HEK293 (cell line): ENCODE measurements around the gene PRR18.

Experiments
- CTCF ChIA-PET: fragments of 350-600 bp; formaldehyde crosslinking; extraction: SDS; loops from one replicate; lab custom pipeline; 2021; ENCODE audit warnings: antibody characterized with exemption; lab: Yijun Ruan, JAX
- POLR2A ChIA-PET: fragments of 300-600 bp; formaldehyde crosslinking; extraction: SDS; loops from one replicate; lab custom pipeline; 2020; ENCODE audit warnings: antibody characterized with exemption, inconsistent platforms; lab: Yijun Ruan, JAX
- H3K27ac ChIP-seq: fragments of 200-500 bp; sonication (Bioruptor generic); 2 replicates; pipeline ENCODE4 v1.5.1; 2014; ENCODE audit warnings: low read depth, low read length, control low read depth, inconsistent platforms; ENCODE audit errors: extremely low read depth
- H3K36me3 ChIP-seq, 2 experiments: fragments of 200-500 bp in 1 of 2; sonication (Bioruptor generic) in 1 of 2; 1 replicate in 1 of 2; 2 replicates in 1 of 2; pipeline ENCODE4 v1.5.1; 2014 to 2017; ENCODE audit warnings: inconsistent platforms in 2 of 2, low read length in 2 of 2; ENCODE audit not compliant: control insufficient read depth in 2 of 2, insufficient read depth in 1 of 2
- H3K4me1 ChIP-seq: fragments of 200-500 bp; sonication (Bioruptor generic); 2 replicates; pipeline ENCODE4 v1.5.1; 2014; ENCODE audit warnings: mild to moderate bottlenecking, low read length, inconsistent platforms; ENCODE audit not compliant: control insufficient read depth, insufficient read depth
- H3K4me3 ChIP-seq: 2 replicates; pipeline ENCODE4 v1.5.1; 2011; ENCODE audit warnings: low read depth, mild to moderate bottlenecking, control low read depth, low read length, moderate library complexity
- H3K9me3 ChIP-seq: fragments of 200-500 bp; sonication (Bioruptor generic); 2 replicates; pipeline ENCODE4 v1.5.1; 2014; ENCODE audit warnings: low read depth, low read length, inconsistent platforms; ENCODE audit not compliant: control insufficient read depth, insufficient read depth
- BCL11A ChIP-seq: fragments of 450-650 bp; formaldehyde crosslinking; IDR thresholded peaks from 2 replicates; pipeline ENCODE4 v1.5.1; 2016; ENCODE audit warnings: low read depth, missing biosample characterization, missing genetic modification characterization
- KLF8 ChIP-seq: fragments of 450-650 bp; formaldehyde crosslinking; IDR thresholded peaks from 2 replicates; pipeline ENCODE4 v1.5.1; 2016; ENCODE audit warnings: missing biosample characterization, missing genetic modification characterization
- SCRT1 ChIP-seq: fragments of 450-650 bp; formaldehyde crosslinking; IDR thresholded peaks from 2 replicates; pipeline ENCODE4 v1.5.1; 2016; ENCODE audit warnings: missing biosample characterization, missing genetic modification characterization, borderline replicate concordance
- SCRT2 ChIP-seq: fragments of 450-650 bp; formaldehyde crosslinking; IDR thresholded peaks from 2 replicates; pipeline ENCODE4 v1.5.1; 2016; ENCODE audit warnings: missing biosample characterization, missing genetic modification characterization
- SP2 ChIP-seq: fragments of 450-650 bp; formaldehyde crosslinking; IDR thresholded peaks from 2 replicates; pipeline ENCODE4 v1.5.1; 2016; ENCODE audit warnings: missing biosample characterization, missing genetic modification characterization
- WT1 ChIP-seq: fragments of 450-650 bp; formaldehyde crosslinking; IDR thresholded peaks from 2 replicates; pipeline ENCODE4 v1.5.1; 2016; ENCODE audit warnings: missing biosample characterization, missing genetic modification characterization
- ZEB2 ChIP-seq: fragments of 450-650 bp; formaldehyde crosslinking; IDR thresholded peaks from 2 replicates; pipeline ENCODE4 v1.5.1; 2016; ENCODE audit warnings: missing biosample characterization, missing genetic modification characterization
- ZNF10 ChIP-seq: fragments of 450-650 bp; formaldehyde crosslinking; IDR thresholded peaks from 2 replicates; pipeline ENCODE4 v1.5.1; 2017; ENCODE audit warnings: missing biosample characterization, missing genetic modification characterization
- ZNF19 ChIP-seq: fragments of 450-650 bp; formaldehyde crosslinking; IDR thresholded peaks from 2 replicates; pipeline ENCODE4; 2016; ENCODE audit warnings: missing biosample characterization, missing genetic modification characterization, low read depth
- ZNF211 ChIP-seq: fragments of 450-650 bp; formaldehyde crosslinking; IDR thresholded peaks from 2 replicates; pipeline ENCODE4 v1.5.1; 2016; ENCODE audit warnings: low read depth, missing biosample characterization, missing genetic modification characterization
- ZNF214 ChIP-seq: fragments of 450-650 bp; formaldehyde crosslinking; IDR thresholded peaks from 2 replicates; pipeline ENCODE4 v1.5.1; 2017; ENCODE audit warnings: missing biosample characterization, mild to moderate bottlenecking, missing genetic modification characterization, borderline replicate concordance
- ZNF335 ChIP-seq: fragments of 450-650 bp; formaldehyde crosslinking; conservative IDR thresholded peaks from 2 replicates; pipeline ENCODE4 v1.5.1; 2016; ENCODE audit warnings: missing biosample characterization, missing genetic modification characterization
- ZNF391 ChIP-seq: fragments of 450-650 bp; formaldehyde crosslinking; IDR thresholded peaks from 2 replicates; pipeline ENCODE4 v1.5.1; 2016; ENCODE audit warnings: low read depth, missing biosample characterization, missing genetic modification characterization, borderline replicate concordance
- ZNF433 ChIP-seq: fragments of 450-650 bp; formaldehyde crosslinking; IDR thresholded peaks from 2 replicates; pipeline ENCODE4 v1.5.1; 2016; ENCODE audit warnings: missing biosample characterization, missing genetic modification characterization, low read depth
- ZNF48 ChIP-seq: fragments of 450-650 bp; formaldehyde crosslinking; IDR thresholded peaks from 2 replicates; pipeline ENCODE4 v1.5.1; 2016; ENCODE audit warnings: missing biosample characterization, missing genetic modification characterization
- ZNF514 ChIP-seq: fragments of 450-650 bp; formaldehyde crosslinking; IDR thresholded peaks from 2 replicates; pipeline ENCODE4 v1.5.1; 2016; ENCODE audit warnings: missing biosample characterization, missing genetic modification characterization
- ZNF548 ChIP-seq: fragments of 450-650 bp; formaldehyde crosslinking; IDR thresholded peaks from 2 replicates; pipeline ENCODE4 v1.5.1; 2016; ENCODE audit warnings: missing biosample characterization, missing genetic modification characterization
- TF ChIP-seq, protein P1 (sequence below): fragments of 450-650 bp; formaldehyde crosslinking; IDR thresholded peaks from 2 replicates; pipeline ENCODE4 v1.5.1; 2016; ENCODE audit warnings: missing biosample characterization, missing genetic modification characterization
- TF ChIP-seq, protein P2 (sequence below): fragments of 450-650 bp; formaldehyde crosslinking; IDR thresholded peaks from 2 replicates; pipeline ENCODE4 v1.5.1; 2017; ENCODE audit warnings: missing biosample characterization, missing genetic modification characterization
- TF ChIP-seq, protein P3 (sequence below): fragments of 450-650 bp; formaldehyde crosslinking; IDR thresholded peaks from 2 replicates; pipeline ENCODE4 v1.5.1; 2016; ENCODE audit warnings: missing biosample characterization, missing genetic modification characterization

Gene PRR18

DNA sequence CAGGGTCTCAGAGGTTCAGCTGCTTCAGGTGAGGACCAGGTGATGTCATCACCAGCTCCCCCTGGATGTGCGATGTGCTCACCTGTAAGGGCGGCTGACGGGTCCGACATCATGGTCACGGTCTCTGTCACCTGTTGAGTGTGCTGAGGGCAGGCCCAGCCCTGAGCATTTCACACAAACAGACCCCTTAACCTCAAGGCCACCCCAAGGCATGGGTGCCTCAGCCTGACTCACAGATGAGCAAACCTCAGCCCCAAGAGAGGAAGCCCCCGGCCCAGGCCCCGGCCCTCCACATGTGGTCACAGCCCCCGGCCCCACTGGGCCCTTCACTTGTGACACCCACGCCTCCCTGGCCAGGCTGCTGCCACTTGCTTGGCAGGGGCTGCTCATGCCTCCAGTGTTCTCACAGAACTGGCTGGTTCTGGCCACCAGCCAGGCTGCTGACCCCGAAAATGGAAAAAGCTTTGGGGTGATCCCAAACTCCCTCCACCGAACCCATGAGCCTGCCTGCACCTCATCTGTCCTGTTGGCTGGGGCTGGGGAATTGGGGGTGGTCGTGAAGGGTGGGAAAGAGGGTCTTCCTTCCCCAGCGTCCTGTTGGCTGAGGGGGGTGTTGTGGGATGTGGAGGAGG, 33.3 kb downstream of the PRR18 start:
- Histone ChIP-seq H3K4me3 (no peak overlapping the region), H3K27ac (no peak overlapping the region), H3K4me1 (no peaks in the 10 kb centered on the region), H3K9me3 (no peaks in the 10 kb centered on the region), H3K36me3 (no peaks in the 10 kb centered on the region)
- ChIA-PET POLR2A (no interaction called here), CTCF (interaction anchor here (0.6 to 5.0 kb wide), 9 partner anchors 24 to 125 kb away, joined by 3 to 94 read pairs (median 3); no protein-coding TSS in a partner anchor)
- TF ChIP-seq SCRT2 (peak; percentile 71), ZNF514 (no peak)

DNA sequence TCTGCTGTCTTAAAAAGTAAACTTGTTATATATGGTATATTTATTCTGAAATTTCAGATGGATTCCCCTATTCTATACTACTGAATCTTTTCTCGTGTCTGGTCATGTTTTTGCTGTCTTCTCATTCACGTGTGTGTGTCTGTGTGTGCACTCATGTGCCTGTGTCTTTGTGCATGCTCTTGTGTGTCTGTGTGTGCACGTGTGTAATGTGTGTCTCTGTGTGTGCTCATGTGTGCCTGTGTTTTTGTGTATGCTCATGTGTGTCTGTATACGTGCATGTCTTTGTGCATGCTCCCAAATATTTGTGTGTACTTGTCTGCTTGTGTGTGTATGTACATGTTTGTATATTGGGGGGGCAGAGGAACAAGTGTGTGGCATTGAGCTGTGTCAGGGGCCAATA, 34.0 kb downstream of the PRR18 start:
- ChIA-PET POLR2A (no interaction called here), CTCF (interaction anchor here (0.6 to 5.0 kb wide), 8 partner anchors 23 to 126 kb away, joined by 3 to 94 read pairs (median 3); no protein-coding TSS in a partner anchor)
- TF ChIP-seq KLF8 (tag by site-specific recombination), result no peak
- TF ChIP-seq ZEB2, result no peak
- TF ChIP-seq, protein P1, sequence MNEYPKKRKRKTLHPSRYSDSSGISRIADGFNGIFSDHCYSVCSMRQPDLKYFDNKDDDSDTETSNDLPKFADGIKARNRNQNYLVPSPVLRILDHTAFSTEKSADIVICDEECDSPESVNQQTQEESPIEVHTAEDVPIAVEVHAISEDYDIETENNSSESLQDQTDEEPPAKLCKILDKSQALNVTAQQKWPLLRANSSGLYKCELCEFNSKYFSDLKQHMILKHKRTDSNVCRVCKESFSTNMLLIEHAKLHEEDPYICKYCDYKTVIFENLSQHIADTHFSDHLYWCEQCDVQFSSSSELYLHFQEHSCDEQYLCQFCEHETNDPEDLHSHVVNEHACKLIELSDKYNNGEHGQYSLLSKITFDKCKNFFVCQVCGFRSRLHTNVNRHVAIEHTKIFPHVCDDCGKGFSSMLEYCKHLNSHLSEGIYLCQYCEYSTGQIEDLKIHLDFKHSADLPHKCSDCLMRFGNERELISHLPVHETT, result no peak
- TF ChIP-seq ZNF19, result no peak
- TF ChIP-seq ZNF214 (tag by site-specific recombination), result no peak
- TF ChIP-seq, protein P2, sequence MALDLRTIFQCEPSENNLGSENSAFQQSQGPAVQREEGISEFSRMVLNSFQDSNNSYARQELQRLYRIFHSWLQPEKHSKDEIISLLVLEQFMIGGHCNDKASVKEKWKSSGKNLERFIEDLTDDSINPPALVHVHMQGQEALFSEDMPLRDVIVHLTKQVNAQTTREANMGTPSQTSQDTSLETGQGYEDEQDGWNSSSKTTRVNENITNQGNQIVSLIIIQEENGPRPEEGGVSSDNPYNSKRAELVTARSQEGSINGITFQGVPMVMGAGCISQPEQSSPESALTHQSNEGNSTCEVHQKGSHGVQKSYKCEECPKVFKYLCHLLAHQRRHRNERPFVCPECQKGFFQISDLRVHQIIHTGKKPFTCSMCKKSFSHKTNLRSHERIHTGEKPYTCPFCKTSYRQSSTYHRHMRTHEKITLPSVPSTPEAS (tag by site-specific recombination), result peak; percentile 84
- TF ChIP-seq ZNF211 (tag by site-specific recombination), result no peak
- TF ChIP-seq ZNF548, result no peak
- Histone ChIP-seq H3K27ac (no peak overlapping the region), H3K36me3 (no peaks in the 10 kb centered on the region), H3K4me3 (no peak overlapping the region), H3K9me3 (no peaks in the 10 kb centered on the region), H3K4me1 (no peaks in the 10 kb centered on the region)

DNA sequence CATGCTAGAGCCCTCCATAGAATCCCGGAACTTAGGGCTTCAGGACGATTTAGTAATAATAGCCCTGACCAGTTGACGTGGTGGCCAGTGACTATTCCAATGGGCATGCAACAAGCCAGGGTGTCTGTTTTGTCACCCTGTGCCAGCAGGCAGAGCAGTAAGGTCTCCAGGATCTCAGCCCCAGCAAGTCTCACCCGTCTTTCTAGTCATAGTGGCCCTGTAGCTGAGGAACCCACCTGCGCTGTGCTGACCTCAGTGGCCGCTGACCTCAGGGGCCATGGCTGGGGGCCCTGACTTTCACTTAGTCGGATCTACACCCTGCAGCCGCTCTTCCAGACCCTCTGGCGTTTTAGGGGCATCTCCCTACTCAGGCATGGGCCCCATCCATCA, 36.8 kb downstream of the PRR18 start:
- Histone ChIP-seq H3K27ac (no peak overlapping the region), H3K36me3 (no peaks in the 10 kb centered on the region), H3K4me3 (no peak overlapping the region), H3K9me3 (no peaks in the 10 kb centered on the region), H3K4me1 (no peaks in the 10 kb centered on the region)
- TF ChIP-seq ZNF391 (no peak), WT1 (tag by site-specific recombination) (no peak), ZNF514 (no peak), ZNF10 (tag by site-specific recombination) (no peak), ZNF335 (tag by site-specific recombination) (no peak), SCRT1 (tag by site-specific recombination) (no peak), ZNF48 (tag by site-specific recombination) (no peak), ZNF433 (tag by site-specific recombination) (no peak), BCL11A (tag by site-specific recombination) (no peak), SP2 (tag by site-specific recombination) (no peak)
- TF ChIP-seq, protein P1, result no peak
- TF ChIP-seq, protein P3, sequence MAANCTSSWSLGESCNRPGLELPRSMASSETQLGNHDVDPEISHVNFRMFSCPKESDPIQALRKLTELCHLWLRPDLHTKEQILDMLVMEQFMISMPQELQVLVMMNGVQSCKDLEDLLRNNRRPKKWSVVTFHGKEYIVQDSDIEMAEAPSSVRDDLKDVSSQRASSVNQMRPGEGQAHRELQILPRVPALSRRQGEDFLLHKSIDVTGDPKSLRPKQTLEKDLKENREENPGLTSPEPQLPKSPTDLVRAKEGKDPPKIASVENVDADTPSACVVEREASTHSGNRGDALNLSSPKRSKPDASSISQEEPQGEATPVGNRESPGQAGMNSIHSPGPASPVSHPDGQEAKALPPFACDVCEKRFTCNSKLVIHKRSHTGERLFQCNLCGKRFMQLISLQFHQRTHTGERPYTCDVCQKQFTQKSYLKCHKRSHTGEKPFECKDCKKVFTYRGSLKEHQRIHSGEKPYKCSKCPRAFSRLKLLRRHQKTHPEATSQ, result no peak
- CTCF ChIA-PET, result interaction anchor here (1.0 kb wide), 1 partner anchor 130 kb away, joined by 3 read pairs; no protein-coding TSS in a partner anchor
- POLR2A ChIA-PET, result no interaction called here
